H54 (cell line): Measurements from ENCODE around the gene CFAP91.

Experiments
- DNase-seq: peaks from one replicate; pipeline ENCODE4 v3.0.0; 2011; ENCODE audit warnings: low spot score, mixed read lengths; ENCODE audit not compliant: insufficient read length
- FAIRE-seq: peaks from 3 replicates; lab custom pipeline; 2011; peaks lifted over from hg19 to GRCh38; lab: Jason Lieb, UNC
- POLR2A ChIP-seq: IDR thresholded peaks from 2 replicates; pipeline ENCODE4 v1.6.1; 2011; ENCODE audit warnings: low read depth, mild to moderate bottlenecking, low read length

Gene CFAP91

DNA sequence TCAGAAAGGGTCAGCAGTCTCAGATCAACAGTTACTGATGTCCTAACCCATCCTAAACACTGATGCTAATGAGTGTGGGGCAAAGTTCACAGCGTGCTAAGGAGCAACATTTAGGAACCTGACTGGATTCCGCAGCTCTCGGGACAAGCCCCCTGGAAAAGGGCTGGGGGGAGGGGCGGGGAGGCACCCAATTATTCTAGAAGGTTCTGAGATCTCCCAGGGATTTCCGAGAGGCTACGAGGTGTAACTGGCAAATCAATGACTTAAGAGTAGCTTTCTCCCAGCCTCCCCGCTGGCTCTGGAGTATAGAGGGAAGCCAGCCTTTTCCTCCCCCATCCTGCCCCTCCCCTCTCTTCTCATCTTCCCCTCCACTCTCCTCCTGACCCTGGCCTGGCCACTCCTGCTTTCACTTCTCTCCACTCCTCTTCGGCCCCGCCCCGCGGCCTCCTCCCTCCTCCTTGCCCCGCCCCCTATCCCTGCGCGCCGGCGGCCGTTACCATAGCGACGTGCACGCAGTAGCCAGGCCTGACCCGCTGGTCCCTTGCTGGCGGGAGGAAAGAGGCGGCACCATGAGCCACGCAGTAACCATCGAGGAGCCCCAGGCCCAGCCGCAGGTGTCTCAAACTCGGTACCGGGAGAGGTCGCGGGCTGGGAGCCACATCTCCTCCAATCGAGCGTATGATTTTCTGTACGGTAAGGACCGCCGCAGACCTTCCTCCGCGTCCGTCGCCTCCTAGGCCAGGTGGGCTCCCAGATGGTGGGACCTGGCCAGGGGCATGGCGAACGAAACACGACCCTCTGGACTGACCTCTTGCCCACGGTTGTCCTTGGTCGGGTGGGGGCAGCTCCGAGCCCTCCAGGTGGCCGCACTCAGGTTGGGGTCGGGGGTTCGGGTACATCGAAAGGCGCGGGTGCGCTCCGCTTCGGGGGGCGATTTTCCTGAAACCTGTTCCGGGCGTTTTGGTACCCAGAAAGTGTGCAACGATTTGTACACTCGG is at the start of gene CFAP91:
Gene CFAP91, plus strand, starts transcription at position 493 of the 998 bp plus-strand sequence. Its CDS starts 77 bp downstream, at position 570.
- DNase-seq (peak; percentile 65), FAIRE-seq (no peak)
- TF ChIP-seq POLR2A, result no peak; the same call in 1 of the 2 replicates

DNA sequence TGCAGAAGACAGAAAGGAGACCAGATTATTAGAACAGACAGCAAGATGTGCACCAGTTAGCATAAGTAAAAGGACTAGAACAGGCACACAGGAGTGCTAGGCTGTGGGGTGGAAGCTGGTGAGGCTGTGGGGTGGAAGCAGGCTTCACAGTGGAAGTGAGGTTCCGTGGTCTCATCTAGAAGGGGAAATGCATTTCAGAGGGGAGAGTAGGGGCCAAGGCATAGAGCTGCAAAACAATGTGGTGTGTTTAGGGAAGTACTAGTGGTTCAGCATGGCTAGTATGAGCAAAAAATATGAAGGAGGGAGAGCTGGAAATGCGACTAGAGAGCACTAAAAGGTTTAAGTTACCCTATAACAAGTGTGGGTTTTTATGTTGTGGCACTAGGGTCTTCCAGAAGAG is 48.9 kb upstream of the CFAP91 start:
- TF ChIP-seq POLR2A, result no peak
- FAIRE-seq, result no peak

DNA sequence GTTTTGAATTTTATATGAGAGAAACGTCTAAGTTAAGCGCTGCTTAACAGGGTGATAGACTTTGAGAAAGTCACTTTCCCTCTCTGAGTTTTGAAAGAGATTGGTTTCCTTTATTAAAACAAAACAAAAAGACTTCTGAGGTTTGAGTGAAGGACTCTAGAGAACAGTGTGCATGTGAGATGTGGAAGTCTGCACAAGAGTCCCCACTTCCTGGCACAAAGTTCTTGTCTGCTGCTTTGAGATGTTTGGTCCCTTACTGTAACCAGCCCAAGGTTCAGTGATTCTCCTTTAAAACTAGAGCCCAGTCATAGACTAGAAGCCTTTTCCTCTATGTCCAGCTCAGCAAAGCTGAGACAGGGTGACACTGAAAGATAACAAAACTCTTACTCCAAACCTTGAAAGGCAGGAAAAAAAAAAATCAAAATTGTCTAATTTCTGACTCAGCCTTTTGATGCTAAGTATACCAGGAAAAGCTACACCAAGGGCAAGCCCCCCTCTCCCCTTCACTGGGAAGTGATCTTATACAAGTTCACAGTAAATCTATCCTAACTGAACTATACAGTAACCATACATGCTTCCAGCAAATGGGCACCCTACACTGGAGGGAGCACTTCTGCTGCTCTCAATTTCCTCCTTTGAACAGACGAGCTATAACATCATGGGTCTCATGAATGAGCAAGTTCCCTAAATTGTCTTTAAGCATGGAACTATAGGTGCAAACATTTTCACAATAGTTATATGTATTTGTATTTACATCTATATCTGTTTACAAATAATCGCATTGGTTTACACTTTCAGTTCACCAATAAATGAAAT is 44.7 kb upstream of the CFAP91 start:
- no peak for FAIRE-seq
- no peak for DNase-seq
- no peak for TF ChIP-seq POLR2A

More for the DNA sequence above, 48.9 kb upstream of the CFAP91 start:
- DNase-seq, result no peak

DNA sequence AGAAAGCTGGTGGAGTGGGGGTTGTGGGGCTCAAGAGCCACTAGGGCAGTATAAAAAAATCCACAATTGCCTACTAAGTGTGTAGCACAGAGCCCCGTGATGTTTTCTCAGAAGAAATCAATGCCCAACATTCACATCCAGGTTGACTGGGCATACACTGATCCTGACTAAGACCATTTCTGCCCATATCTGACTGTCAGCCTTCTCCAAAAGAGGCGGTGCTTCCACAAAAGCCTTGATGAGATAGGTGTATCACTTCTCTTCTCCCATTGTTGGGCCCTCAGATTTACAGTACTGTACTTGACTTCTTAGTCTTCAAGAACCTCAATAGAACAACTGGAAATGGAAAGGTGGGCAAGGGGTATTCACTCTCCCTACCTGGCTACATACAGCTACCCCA is 43.8 kb upstream of the CFAP91 start:
- FAIRE-seq, result no peak
- DNase-seq, result no peak
- TF ChIP-seq POLR2A, result no peak

DNA sequence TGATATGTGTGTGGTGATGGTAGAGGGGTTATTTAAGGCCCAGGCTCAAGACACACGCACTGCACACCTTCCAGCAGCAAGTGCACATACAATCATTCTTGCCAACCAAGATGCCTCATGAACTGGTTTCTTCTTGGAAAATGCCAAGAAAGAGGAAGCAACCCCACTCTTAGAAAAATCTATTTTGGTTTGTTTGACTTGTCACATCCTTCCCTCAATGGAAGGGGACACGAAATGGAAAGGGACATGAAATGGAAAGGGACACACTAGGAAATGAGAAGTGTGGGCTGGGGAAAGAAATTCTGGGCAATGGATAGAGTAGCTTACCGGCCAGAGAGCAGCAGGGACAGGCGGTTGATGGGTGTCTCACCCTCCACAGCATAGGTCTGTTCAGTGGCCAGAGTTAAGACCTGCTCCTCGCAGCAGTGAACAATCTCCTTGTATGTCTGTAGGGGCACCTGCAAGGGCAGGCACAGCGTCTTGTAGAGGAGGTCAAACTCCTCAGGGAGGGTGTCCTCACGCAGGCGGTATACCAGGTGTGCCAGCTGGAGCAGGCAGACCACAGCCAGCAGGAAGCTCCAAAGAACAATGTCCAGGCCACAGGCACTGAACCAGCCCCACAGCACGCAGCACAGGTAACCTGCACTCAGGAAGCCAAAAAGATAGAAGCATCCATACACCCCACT is 43.1 kb upstream of the CFAP91 start:
- FAIRE-seq (no peak), DNase-seq (no peak)
- TF ChIP-seq POLR2A, result no peak

DNA sequence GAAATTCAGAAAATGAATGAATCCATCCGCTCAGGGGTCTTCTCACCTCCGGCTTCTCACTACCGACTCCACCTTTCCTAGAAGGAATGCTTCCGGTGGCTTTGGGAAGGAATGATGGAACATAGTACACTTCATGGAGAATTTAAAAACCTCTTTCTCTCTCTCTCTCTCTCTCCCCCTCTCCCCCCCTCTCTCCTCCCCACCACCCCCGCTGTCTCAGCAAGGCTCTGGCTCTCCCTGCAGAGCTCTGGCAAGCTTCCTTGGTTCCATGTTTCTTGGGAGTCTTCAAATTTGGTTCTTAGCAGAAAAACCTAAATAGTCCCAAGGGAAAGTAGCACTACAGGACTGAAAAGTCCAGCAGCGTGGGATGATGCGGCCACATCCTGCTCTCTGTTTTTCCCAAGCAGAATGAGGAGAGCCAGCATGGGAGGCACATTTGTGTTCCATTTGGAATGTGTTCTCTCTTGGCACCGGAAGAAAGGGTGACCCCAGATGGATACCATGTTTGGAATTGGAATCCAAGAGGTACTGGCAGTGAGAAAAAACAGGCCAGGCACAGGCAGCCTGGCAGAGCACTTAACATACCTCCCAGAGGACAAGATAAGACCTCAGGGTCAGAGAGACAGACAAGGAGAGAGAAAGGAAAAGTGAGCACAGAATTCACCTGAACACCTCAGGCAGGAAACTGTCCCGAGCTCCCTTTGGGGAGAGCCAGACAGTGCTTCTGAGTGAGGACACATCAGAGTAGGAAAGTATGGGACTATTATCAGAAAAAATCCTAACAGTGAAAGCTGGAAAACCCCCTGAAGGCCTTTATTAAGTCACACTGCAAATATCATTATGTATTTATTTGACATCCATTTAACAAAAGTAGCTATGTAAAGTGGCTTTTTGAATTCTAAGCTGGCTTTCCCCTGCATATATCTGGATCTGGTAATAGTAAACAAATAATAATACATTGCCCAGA is 42.1 kb upstream of the CFAP91 start, which contains the start of gene POPDC2:
Gene POPDC2, minus strand, starts transcription at position 116 of the 967 bp plus-strand sequence. CDS start 166 bp downstream, outside the sequence.
- TF ChIP-seq POLR2A, result no peak
- DNase-seq (no peak), FAIRE-seq (no peak)

DNA sequence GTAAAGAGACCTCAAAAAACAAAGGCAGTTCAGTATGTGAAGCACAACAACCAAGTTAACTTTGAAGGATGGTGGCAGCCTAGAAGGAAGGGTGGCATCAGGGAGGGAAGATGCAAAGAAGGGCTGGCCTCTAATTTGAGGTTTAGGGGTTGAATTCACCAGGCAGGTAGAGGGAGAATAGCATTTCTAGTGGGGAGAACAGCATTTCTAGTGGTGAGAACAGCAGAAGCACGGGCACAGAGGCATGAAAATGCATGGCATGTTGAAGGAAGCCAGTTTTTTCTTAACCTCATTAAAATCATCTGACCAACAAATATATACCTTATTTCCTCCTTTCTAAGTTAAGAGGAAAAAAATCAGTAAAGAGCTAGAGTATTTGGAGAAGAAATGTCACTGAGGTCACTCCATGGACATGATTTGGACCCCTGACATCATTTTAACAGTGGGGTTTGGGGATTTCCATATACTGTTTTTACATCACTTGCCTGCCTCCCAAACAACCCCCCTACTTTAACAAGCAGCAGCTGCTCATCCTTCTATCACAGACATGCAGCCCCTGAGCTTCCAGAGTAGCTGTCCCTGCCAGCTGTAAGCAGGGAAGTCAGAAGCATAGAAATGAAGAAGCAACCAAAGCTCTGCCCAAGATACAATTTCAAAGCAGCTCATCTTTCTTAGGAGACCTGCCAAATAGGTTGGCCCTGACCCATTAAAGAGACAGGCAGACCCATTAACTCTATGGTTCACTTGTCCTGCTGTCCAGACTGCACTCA is 40.0 kb upstream of the CFAP91 start:
- TF ChIP-seq POLR2A, result no peak
- FAIRE-seq (no peak), DNase-seq (no peak)

DNA sequence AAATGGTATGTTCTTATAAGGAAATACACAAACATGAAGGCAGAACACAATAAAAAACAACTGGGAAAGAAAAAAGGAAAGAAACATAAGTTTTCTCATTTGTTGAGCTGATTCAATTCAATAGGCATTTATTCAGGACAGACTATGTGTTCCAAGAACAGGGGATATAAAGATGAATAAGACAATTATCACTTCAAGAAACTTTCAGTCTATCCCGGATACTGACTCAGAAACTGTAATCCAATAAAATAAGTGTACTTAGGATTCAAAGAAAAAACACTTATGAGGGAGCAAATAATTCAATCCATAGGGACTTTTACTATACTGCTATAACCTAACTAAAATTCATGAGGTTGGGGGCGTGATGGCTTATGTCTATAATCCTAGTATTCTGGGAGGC is 38.9 kb upstream of the CFAP91 start:
- DNase-seq, result no peak
- no peak for FAIRE-seq
- no peak for TF ChIP-seq POLR2A

DNA sequence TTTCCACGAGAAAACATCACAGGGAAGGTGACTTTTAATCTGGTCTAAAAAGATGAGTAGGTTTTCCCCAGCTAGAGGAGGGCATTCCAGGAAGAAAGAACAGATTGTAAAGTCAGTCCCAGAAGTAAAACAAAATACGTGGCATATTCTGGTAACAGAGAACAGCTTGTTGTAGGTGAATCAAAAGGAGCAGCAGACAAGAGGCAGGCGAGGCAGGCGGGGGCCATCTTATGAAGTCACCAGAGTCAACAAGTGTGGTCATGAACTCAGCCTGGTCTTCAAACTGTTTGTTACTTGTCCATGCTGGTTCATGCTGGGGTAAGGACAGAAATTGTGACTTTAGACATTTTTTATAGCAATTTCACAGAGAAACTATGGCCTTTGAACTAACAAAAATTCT is 38.5 kb upstream of the CFAP91 start:
- no peak for DNase-seq
- FAIRE-seq, result no peak

DNA sequence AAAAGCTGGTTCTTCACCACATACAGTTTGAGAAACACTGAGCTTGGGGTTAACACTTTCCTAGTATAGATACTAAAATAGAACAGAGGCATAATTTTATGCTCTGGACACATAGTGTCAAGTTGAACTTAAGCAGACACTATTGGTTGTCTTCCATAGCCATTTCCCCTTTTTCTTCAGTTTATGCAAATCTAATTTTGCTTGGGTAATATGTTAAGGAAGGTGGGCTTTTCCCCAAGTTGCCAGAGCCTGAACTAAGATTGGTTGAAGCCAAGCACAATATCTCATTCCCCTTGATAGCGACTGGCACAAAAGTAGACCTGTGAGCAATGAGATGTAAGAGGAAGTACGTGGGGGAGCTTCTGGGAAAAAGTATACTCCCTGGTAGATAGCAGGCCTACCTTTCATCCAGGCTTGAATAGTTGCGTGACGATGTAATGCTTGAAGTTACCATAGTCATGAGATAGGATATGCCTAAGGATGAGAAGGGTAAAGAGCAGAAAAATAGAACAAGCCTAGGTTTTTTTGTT is 37.9 kb upstream of the CFAP91 start:
- FAIRE-seq, result peak; percentile 23
- no peak for DNase-seq
- no peak for TF ChIP-seq POLR2A

More for the DNA sequence above, 38.5 kb upstream of the CFAP91 start:
- TF ChIP-seq POLR2A, result no peak

DNA sequence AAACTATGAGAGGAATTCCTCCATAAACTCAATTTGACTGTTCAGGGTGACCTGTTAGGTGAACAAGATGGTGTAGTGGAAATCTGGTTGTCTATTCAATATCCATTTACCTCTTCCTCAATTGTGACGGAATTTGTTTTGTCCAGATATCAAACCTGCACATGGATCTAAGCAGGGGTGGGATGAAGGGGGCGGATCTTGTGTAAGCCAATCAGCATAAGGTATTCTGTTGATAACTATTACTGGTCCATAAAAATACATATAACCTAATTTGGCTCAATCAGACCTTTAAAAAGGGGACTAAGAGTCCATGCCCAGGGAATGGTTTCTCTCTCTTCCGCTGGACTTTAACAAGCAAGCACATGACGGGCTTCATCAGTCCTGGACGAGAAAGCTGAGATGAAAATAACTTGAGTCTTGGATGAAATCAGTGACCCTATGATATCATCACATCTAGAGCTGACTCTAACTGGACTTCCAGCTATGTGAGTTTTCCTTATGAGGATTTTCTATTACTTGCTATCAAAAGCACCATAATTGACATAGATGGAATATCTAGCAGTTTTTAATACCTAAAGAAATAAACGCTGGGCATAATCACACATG is 36.8 kb upstream of the CFAP91 start:
- no peak for TF ChIP-seq POLR2A
- no peak for FAIRE-seq
- no peak for DNase-seq
